Testis (tissue), 2 donors: ENCODE results near the gene PRKCZ.

Experiments
- CTCF ChIP-seq, 3 experiments: fragments of 450-650 bp in 2 of 3; fragments of 200-600 bp in 1 of 3; sonication (generic) in 1 of 3; IDR thresholded peaks; one replicate each; pipeline ENCODE4 v1.5.1; 2016 to 2019; ENCODE audit warnings: antibody characterized with exemption in 3 of 3, mild to moderate bottlenecking in 2 of 3, moderate library complexity in 1 of 3
- POLR2A ChIP-seq: fragments of 450-650 bp; IDR thresholded peaks from one replicate; pipeline ENCODE4 v1.6.1; 2017; ENCODE audit warnings: antibody characterized with exemption, mild to moderate bottlenecking, moderate library complexity

GRCh38 chr1:2105781-2106524, 55.7 kb downstream of the PRKCZ start:
- no peak for TF ChIP-seq CTCF (IDR thresholded peaks at IDR 0.05)
- TF ChIP-seq POLR2A = no peak
